ENCODE data around the gene PKP1. TPM values are rescaled to one million over a fixed set of nuclear protein-coding genes. Genes with fewer than 3 reads are reported as not detected.
A peak's percentile ranks its signal among the peaks of the same experiment; 100 is the strongest.

PKP1 gene
- total RNA-seq, 1 donor from 2014 or later, result 0.15 TPM

DNA sequence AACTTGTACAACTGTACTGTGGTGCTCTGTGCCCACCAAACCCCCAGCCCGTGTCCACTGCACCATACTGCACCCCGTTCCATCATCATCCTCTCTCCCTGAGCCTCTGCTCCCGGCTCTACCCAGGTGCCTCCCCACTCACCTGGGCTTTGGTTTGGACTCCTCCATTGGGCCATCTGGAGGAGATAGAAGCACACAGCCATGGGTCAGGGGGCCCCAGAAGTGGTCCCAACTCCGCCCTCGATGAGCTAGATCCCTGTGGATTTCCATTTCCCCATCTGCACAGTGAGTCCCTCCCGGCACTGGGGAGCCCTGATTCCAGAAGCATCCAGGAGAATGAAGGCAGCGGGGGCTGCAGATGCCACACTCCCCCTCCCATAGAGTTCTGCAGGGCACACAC is 83.4 kb downstream of the PKP1 start:
- no peak for DNase-seq (ENCODE audit: low read depth)

DNA sequence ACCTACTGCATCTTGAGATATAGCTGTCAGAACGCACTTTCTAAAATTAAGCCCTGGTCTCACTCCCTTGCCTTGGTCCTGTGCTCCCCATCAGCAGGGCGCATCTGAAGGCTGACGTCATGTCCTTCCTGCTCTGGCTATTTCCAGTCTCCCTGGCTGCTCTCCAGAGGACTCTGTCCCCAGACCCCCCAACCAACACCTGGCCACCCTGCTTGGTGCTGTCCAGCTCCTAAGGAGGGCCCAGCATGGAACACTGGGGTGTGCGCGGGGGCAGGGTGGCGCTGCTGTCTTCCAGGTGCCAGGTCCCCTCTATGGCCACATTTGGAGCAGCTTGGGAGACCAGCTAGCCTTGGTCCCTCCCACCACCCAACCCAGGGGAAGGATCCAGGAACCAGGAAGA is 85.9 kb downstream of the PKP1 start:
- no peak for DNase-seq (ENCODE audit: low read depth)

DNA sequence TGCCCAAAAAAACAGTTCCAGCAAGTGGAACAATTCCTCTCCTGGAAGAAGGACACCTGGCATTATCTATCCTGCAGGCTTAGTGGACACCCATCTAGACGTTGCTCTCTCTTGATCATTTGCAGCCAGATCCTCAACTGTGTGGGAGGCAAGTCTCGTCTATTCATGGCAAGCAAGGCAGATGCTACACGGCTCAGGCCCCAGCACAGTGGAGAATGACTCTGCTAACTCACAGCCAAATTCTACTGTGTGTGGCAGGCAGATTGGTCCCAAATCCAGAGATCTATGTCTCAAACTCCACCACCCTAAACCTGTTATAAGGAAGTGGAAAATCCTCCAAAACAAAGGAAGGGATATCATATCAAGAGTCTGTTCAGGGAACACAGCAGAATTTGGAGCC is 87.2 kb downstream of the PKP1 start:
- no peak for DNase-seq (ENCODE audit: low read depth)

DNA sequence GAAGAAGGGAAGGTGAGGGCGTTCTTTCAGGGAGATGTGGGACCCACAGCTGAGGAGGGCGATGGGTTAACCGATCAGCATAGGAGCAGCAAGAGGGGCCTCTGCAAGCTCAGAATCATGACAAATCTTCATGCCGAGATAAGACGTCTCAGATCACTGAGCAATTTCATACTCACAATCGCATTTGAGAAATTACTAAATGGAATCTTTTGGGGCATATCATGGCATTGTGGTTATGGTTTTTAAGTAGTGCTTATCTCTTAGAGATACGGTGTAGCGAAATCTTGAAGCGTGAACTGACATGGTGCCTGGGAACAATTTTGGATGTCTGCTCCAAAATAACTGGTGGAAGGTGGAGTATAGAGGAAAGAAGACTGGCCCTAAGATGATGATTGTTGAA is 88.0 kb downstream of the PKP1 start:
- DNase-seq (ENCODE audit: low read depth), result no peak

DNA sequence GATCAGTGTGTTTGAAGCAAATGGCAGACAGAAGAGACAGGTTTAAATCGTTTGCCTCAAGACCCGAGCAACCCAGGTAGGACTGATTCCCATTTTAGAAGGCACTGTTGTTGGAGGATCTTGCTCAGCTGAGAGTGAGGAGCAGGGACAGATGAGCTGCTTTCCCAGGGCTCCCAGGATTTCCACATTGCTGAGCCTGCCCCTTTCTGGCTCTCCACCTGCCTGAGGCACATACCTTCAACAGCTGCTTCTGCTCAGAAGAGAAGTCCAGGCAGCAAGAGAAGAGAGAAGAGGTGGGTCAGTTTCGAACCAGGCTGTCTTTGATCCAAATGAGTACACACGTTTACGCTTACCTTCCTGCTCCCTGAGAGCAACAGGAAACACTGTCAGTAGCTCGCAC is 88.5 kb downstream of the PKP1 start:
- DNase-seq (ENCODE audit: low read depth), result no peak

DNA sequence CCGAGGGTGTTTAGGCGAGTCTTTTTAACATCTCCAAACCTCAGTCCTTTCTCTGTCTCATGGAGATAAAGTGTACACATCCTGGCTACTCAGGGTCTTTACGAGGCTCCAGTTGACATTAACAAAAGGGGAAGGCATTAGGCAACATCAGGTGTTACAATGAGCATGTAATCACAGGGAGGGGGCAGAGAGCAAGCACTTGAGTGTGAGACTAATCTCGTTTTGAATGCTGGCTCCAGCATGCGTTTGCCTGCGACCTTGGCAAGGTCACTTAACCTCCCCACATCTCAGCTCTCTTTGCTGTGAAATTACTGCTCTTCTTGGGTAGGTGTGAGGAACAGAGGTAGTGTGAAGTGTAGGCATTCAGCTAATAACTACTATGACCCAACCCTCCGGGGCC is 91.1 kb downstream of the PKP1 start:
- DNase-seq (ENCODE audit: low read depth), result no peak

DNA sequence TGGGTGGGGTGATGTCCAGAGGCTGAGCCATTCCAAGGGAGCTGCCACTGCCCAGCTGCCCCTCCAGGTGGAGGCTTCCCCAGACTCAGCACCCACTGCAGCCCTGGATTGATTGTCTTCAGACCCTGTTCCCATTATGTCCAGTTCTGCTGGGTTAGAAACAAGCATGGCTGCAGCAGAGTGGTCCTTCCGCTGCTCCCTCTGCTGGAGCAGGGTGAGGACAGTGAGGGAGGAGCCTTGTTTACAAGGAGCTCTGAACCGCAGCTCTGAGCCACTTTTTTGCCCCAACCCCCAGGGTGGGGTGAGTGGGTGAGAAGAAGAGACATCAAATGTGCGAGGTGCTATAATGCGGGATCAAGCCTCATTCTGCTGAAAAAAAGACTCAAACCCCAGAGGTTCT is 91.9 kb downstream of the PKP1 start:
- no peak for DNase-seq (ENCODE audit: low read depth)

DNA sequence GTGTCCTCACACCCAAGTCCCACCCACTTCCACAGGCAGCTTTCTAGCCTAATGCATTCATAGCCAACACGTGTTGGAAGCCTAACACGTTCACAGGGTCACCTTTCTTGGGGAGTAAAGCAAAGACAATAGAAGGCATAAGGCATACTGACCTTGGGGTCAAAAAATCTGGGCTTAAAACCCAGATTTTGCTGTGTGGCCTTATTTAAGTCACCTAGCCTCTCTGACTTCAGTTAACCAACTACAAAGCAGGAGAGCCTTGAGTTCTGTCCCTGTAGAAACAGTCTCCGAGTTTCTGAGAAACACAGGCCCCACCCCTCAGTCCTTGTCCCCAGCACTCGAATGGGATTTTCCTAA is 92.8 kb downstream of the PKP1 start:
- DNase-seq (ENCODE audit: low read depth), result no peak

DNA sequence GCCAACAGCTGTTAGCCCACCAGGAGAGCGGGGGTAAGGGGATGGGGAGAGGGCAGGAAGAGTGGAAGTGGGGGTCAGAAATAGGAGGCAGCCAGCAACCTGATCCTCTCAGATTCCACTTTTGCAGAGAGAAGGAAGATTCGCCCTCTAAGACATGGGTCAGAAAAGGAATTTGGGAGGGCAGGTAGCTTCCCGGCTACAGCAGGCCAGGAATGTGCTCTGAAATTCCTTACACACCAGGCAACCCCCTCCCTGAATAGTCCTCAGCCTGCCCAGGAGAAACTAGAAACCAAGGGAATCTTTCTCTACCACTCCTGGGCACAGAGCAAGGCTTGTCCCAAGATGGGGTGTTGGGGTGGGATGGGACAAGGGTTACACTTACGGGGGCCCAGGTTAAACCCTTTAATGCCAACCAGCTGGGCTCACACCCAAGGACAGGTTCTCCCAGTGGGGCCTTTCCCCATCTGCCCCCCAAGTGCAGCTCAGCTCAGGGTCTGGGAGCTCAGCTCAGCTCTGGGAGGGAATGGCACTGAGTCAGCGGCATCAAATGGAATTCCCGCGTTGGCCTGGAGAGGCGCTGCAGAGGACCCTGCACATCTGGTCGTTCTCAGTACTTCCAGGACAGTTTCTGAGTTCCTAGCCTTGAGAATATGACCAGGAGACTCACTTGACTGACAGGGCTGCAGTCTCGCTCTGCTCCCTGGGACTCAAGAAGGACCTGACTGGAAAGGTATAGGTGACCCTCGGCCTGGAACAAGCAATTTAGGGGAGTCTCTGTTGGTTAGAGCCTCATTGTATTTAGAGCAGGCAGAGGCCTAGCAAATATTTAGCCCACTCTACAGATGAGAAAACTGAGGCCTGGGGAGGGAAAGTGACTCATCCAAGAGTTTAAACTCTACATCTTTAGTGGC is 93.4 kb downstream of the PKP1 start:
- peak; percentile 53 for DNase-seq (ENCODE audit: low read depth)

DNA sequence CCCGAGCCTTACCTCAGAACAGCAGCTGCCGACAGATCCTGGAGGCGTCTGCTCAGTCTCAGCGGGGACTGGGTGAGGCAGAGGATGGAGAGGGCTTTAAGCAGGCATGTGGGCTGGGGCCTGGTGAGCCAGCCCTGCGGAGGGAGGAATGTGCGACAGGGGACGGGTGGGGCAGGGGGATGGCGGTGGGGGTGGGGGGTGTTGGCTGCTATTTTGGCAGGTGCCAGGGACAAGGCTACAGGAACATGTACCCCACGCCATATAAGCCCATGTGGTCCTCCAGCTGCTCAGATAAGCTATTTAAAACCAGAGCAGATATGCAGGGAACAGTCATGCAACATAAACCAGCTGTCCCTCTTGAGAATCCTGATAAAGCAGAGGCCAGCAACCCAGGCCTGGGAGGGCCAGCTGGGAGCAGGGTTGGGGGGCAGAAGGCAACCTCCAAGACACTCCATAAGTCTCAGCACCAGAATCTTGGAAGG is 94.3 kb downstream of the PKP1 start, which contains the start of gene TNNT2:
TSS of gene TNNT2 (minus strand) at position 70 of the 482 bp plus-strand sequence. CDS start 4,426 bp downstream, outside the sequence.
- no peak for DNase-seq (ENCODE audit: low read depth)

DNA sequence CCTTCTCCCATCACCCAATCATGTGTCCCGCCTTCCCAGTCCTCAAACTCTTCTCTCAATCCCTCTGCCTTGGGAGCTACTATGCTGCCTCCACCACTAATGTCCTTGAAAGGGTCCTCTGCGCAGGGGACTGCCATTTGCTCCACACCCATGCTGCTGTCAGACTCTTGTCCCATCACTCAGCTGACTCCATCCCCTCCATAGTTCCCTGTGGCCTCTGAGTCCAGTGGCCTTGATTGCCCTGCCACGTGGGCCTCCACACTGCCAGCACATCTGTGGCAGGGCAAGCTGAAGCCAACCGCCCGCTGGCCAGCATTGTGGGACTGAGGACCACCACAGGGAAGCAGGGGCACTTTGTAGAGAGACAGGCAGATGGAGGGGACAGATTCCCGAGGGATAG is 95.5 kb downstream of the PKP1 start:
- DNase-seq (ENCODE audit: low read depth), result no peak

DNA sequence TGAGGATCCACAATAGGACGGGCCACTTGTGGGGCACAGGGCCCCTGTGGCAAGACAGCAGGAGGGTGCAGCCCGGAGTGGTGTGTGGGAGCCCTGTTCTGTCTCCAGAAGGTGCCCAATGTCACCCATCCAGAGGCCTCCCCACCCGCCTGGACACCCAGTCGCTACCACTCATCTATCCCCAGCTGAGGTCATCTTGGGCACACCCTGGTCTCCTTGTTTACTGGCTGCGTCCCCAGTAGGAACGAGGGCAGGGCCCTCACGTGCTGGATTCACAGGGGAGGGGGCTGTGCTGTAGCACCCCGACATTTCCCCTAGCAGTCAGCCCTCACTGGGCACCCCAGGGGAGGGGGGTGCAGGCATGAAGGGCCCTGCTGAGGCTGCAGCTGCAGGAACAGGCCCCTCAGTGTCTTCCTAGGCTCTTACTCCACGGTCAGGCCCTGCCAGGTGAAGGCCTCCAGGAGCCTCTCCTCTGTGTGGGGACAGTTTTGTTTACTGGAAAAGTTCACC is 96.5 kb downstream of the PKP1 start:
- DNase-seq (ENCODE audit: low read depth), result no peak

DNA sequence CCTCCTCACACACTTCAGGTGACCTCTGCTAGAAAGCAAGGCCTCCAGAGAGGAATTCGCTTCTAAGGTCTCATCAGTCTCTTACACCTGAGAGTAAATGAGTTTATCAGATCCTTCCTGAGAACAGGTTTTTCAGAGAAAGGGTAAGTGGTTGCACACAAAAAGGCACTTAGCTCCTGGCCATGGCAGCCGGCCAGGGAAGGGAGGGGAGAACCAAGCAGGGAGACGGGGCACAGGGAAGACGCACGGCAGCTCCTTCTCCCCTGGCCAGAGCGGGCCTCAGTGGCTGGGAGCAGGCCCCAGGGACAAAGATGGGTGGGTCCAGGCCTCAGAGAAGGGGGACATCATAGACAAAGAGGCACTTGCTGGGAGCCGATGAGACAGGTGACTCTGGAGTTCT is 97.8 kb downstream of the PKP1 start:
- DNase-seq (ENCODE audit: low read depth), result no peak

Other genes with a start within 250 kb of the PKP1 start
- not detected in 2 replicates for gene CACNA1S, start 171.1 kb upstream of the PKP1 start, total RNA-seq
- gene ASCL5, start 156.3 kb upstream of the PKP1 start, total RNA-seq, result not detected in 2 replicates
- gene TMEM9, start 129.0 kb upstream of the PKP1 start, total RNA-seq, result 155 and 163 TPM in 2 replicates
- gene IGFN1, start 92.7 kb upstream of the PKP1 start, total RNA-seq, result under 0.01 and 12.1 TPM in 2 replicates
- 0.25 and 0.69 TPM in 2 replicates for gene TNNT2, start 94.2 kb downstream of the PKP1 start, total RNA-seq
- gene LAD1, start 115.8 kb downstream of the PKP1 start, total RNA-seq, result 51.6 and 68.6 TPM in 2 replicates
- gene TNNI1, start 138.2 kb downstream of the PKP1 start, total RNA-seq, result under 0.01 TPM in 1 of 2 replicates, not detected in the other
- 65.5 and 126 TPM in 2 replicates for gene PHLDA3, start 185.7 kb downstream of the PKP1 start, total RNA-seq
- 253 and 495 TPM in 2 replicates for gene CSRP1, start 223.6 kb downstream of the PKP1 start, total RNA-seq